ENCODE measurements around the gene ALG11.

DNA sequence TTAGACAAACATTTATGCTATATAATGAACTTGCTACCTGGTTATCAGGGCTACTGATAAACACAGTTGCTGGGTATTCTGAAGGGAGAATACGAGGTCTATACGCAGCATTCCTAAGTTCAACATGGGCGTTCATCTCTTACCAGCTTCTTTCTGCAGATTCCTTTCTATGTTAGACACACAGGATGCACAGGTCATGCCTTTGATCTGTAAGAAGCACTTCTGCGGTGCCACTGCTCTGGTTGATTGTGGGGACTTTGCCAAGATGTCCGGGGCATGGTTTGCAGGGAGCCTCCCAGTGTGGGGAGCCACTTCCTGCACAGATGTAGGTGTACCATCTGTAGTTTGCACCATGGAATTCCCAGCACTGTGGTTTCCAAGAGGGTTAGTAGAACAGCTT is 41.8 kb upstream of the ALG11 start:
- TF ChIP-seq, protein P1, sequence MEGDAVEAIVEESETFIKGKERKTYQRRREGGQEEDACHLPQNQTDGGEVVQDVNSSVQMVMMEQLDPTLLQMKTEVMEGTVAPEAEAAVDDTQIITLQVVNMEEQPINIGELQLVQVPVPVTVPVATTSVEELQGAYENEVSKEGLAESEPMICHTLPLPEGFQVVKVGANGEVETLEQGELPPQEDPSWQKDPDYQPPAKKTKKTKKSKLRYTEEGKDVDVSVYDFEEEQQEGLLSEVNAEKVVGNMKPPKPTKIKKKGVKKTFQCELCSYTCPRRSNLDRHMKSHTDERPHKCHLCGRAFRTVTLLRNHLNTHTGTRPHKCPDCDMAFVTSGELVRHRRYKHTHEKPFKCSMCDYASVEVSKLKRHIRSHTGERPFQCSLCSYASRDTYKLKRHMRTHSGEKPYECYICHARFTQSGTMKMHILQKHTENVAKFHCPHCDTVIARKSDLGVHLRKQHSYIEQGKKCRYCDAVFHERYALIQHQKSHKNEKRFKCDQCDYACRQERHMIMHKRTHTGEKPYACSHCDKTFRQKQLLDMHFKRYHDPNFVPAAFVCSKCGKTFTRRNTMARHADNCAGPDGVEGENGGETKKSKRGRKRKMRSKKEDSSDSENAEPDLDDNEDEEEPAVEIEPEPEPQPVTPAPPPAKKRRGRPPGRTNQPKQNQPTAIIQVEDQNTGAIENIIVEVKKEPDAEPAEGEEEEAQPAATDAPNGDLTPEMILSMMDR (IDR thresholded peaks at IDR 0.05; ENCODE audit: poor library complexity, severe bottlenecking): no peak
- no peak for TF ChIP-seq TAF1 (IDR thresholded peaks at IDR 0.05; ENCODE audit: low read depth)
- no peak for TF ChIP-seq RAD21 (conservative IDR thresholded peaks at IDR 0.05)
- TF ChIP-seq EP300 (conservative IDR thresholded peaks at IDR 0.05; ENCODE audit: poor library complexity, severe bottlenecking): no peak
- TF ChIP-seq POLR2AphosphoS5 (IDR thresholded peaks at IDR 0.05): no peak
- TF ChIP-seq, protein P2, sequence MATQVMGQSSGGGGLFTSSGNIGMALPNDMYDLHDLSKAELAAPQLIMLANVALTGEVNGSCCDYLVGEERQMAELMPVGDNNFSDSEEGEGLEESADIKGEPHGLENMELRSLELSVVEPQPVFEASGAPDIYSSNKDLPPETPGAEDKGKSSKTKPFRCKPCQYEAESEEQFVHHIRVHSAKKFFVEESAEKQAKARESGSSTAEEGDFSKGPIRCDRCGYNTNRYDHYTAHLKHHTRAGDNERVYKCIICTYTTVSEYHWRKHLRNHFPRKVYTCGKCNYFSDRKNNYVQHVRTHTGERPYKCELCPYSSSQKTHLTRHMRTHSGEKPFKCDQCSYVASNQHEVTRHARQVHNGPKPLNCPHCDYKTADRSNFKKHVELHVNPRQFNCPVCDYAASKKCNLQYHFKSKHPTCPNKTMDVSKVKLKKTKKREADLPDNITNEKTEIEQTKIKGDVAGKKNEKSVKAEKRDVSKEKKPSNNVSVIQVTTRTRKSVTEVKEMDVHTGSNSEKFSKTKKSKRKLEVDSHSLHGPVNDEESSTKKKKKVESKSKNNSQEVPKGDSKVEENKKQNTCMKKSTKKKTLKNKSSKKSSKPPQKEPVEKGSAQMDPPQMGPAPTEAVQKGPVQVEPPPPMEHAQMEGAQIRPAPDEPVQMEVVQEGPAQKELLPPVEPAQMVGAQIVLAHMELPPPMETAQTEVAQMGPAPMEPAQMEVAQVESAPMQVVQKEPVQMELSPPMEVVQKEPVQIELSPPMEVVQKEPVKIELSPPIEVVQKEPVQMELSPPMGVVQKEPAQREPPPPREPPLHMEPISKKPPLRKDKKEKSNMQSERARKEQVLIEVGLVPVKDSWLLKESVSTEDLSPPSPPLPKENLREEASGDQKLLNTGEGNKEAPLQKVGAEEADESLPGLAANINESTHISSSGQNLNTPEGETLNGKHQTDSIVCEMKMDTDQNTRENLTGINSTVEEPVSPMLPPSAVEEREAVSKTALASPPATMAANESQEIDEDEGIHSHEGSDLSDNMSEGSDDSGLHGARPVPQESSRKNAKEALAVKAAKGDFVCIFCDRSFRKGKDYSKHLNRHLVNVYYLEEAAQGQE (IDR thresholded peaks at IDR 0.05; ENCODE audit: borderline replicate concordance): no peak
